Measurements from ENCODE around the gene MFGE8.

Gene MFGE8

GRCh38 chr15:88871313-88871712, 41.9 kb downstream of the MFGE8 start:
- no peak for DNase-seq

GRCh38 chr15:88866295-88866881, 46.8 kb downstream of the MFGE8 start:
- no peak for DNase-seq

DNA sequence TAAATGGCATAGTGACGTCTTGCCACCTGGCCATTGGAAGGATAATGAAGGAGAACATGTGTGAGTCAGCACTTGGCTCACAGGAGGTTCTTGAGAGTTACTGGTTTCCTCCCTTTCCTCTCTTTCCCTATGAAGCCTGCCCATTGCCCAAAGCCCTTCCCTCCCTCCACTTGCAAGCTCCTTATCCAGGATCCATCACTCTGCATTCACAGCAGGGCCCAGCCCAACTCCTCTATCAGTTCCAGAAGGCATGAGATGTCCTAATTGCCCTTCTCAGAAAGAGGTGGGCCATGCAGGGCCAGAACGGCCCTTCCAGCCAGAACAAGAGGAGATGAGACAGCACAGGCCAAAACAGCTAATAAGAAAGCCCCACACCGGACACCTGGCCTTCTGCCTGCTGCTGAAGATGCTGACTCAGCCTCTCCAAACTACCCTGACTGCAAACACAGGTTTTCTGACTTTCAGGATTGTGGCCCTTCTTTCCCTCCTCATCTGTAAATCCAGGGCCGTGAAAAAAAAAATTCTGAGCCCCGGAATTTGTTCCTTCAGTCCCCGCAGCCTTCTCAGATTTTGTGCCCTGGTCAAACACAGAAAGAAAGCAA, 47.6 kb downstream of the MFGE8 start:
- no peak for DNase-seq

- no peak for DNase-seq
Observed at GRCh38 chr15:88864861-88865497, 48.2 kb downstream of the MFGE8 start.

GRCh38 chr15:88863412-88863811, 49.8 kb downstream of the MFGE8 start:
- no peak for DNase-seq

- no peak for DNase-seq
Observed at GRCh38 chr15:88860212-88860611, 53.0 kb downstream of the MFGE8 start.

GRCh38 chr15:88859550-88859949, 53.6 kb downstream of the MFGE8 start:
- no peak for DNase-seq

DNA sequence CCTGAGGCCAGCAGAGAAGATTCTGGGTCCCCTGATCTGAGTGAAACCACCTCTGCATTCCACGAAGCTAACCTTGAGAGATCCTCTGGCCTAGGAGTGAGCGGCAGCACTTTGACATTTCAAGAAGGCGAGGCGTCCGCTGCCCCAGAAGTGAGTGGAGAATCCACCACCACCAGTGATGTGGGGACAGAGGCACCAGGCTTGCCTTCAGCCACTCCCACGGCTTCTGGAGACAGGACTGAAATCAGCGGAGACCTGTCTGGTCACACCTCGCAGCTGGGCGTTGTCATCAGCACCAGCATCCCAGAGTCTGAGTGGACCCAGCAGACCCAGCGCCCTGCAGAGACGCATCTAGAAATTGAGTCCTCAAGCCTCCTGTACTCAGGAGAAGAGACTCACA, 54.2 kb downstream of the MFGE8 start:
- no peak for DNase-seq

GRCh38 chr15:88852476-88852875, 60.7 kb downstream of the MFGE8 start:
- DNase-seq = no peak

- DNase-seq = no peak
Observed at GRCh38 chr15:88849376-88850072, 63.7 kb downstream of the MFGE8 start.
